GM18502 (cell line): ENCODE measurements around the gene EIF4ENIF1.
"Not testable (repeated sequence)": the region's sequence is repeated elsewhere in the genome, so short reads cannot be mapped to it uniquely, and the experiment has no call there.

Experiments used
- ATAC-seq: cut with Tn5 transposase; IDR thresholded peaks from one replicate; pipeline ENCODE4 v1.9.1; 2021; ENCODE audit warnings: mild to moderate bottlenecking; ENCODE audit not compliant: unreplicated experiment, poor library complexity

The EIF4ENIF1 gene

GRCh38 chr22:31489632-31490495 is at the start of gene EIF4ENIF1:
Gene EIF4ENIF1, minus strand, starts transcription at chr22:31489842. Its CDS starts 1,124 bp downstream, at chr22:31488718.
- ATAC-seq, result peak; percentile 42

- no peak for ATAC-seq
Measured at GRCh38 chr22:31538815-31539214, 49.2 kb upstream of the EIF4ENIF1 start.

GRCh38 chr22:31537019-31537535 is 47.4 kb upstream of the EIF4ENIF1 start:
- peak; percentile 69 for ATAC-seq

- no peak for ATAC-seq
Measured at GRCh38 chr22:31533374-31533773, 43.7 kb upstream of the EIF4ENIF1 start.

- no peak for ATAC-seq
Measured at GRCh38 chr22:31532060-31532459, 42.4 kb upstream of the EIF4ENIF1 start.

- ATAC-seq, result no peak
Measured at GRCh38 chr22:31530823-31531195, 41.2 kb upstream of the EIF4ENIF1 start.

- ATAC-seq, result no peak
Measured at GRCh38 chr22:31526270-31526669, 36.6 kb upstream of the EIF4ENIF1 start.

- ATAC-seq, result not testable (repeated sequence)
Measured at GRCh38 chr22:31524132-31524531, 34.5 kb upstream of the EIF4ENIF1 start.

GRCh38 chr22:31520051-31520450 is 30.4 kb upstream of the EIF4ENIF1 start:
- ATAC-seq, result no peak

GRCh38 chr22:31509061-31509762 is 19.6 kb upstream of the EIF4ENIF1 start:
- ATAC-seq, result no peak

GRCh38 chr22:31508536-31508935 is 18.9 kb upstream of the EIF4ENIF1 start:
- no peak for ATAC-seq

- ATAC-seq, result not testable (repeated sequence)
Measured at GRCh38 chr22:31507517-31507916, 17.9 kb upstream of the EIF4ENIF1 start.

- no peak for ATAC-seq
Measured at GRCh38 chr22:31504282-31504681, 14.6 kb upstream of the EIF4ENIF1 start.

GRCh38 chr22:31503211-31503964 is 13.7 kb upstream of the EIF4ENIF1 start:
- no peak for ATAC-seq

- no peak for ATAC-seq
Measured at GRCh38 chr22:31501738-31502137, 12.1 kb upstream of the EIF4ENIF1 start.

GRCh38 chr22:31497148-31497938 is 7.7 kb upstream of the EIF4ENIF1 start:
- no peak for ATAC-seq

- peak; percentile 28 for ATAC-seq
Measured at GRCh38 chr22:31496735-31497146, 7.1 kb upstream of the EIF4ENIF1 start.

GRCh38 chr22:31496007-31496734 is 6.5 kb upstream of the EIF4ENIF1 start, which contains the start of gene SFI1:
Gene SFI1, plus strand, starts transcription at chr22:31496536. Its CDS starts 11,749 bp downstream, at chr22:31508285.
- ATAC-seq, result peak; percentile 79

GRCh38 chr22:31495343-31495742 is 5.7 kb upstream of the EIF4ENIF1 start:
- ATAC-seq, result no peak
